IPS DF 6.9 (cell line): ENCODE data around the gene DOCK10.
A peak's percentile ranks its signal among the peaks of the same experiment; 100 is the strongest.

Experiments used
- DNase-seq: peaks from one replicate; pipeline ENCODE4 v3.0.0-alpha.2; 2013; ENCODE audit warnings: low read depth, low spot score
- H3K27ac ChIP-seq: one replicate; pipeline ENCODE4 v1.5.1; 2013; ENCODE audit warnings: low read length, control low read depth
- H3K27me3 ChIP-seq: 2 replicates; pipeline ENCODE4 v1.6.1; 2013; ENCODE audit warnings: mild to moderate bottlenecking, low read length; ENCODE audit not compliant: control insufficient read depth, insufficient read depth
- H3K36me3 ChIP-seq: 2 replicates; pipeline ENCODE4 v1.6.1; 2013; ENCODE audit warnings: low read length; ENCODE audit not compliant: control insufficient read depth, insufficient read depth
- H3K4me1 ChIP-seq: 2 replicates; pipeline ENCODE4 v1.6.1; 2013; ENCODE audit warnings: low read length; ENCODE audit not compliant: control insufficient read depth, insufficient read depth
- H3K4me3 ChIP-seq: 2 replicates; pipeline ENCODE4 v1.5.1; 2013; ENCODE audit warnings: mild to moderate bottlenecking, low read length
- H3K9me3 ChIP-seq: 2 replicates; pipeline ENCODE4 v1.6.1; 2013; ENCODE audit warnings: low read length, inconsistent platforms; ENCODE audit not compliant: control insufficient read depth, insufficient read depth
- WGBS: extraction: QIAGEN DNeasy Blood & Tissue Kit; methylation state at CpG from one replicate; pipeline ENCODE4 v1.1.7; 2013; ENCODE audit warnings: mixed read lengths, missing lambda C conversion rate; ENCODE audit not compliant: insufficient read length, insufficient coverage; 5-methylcytosine and 5-hydroxymethylcytosine counted together

The DOCK10 gene

GRCh38 chr2:225042800-225043167 lies 516 bp upstream of the DOCK10 start:
- WGBS, result no CpG with 5 or more reads among the region's 13 CpGs
- H3K36me3 ChIP-seq, result no peaks in the 10 kb centered on the region
- H3K9me3 ChIP-seq, result no peaks in the 10 kb centered on the region
- peaks cover 35% of the 10 kb centered on the region for H3K27me3 ChIP-seq
- no peak overlapping the region for H3K27ac ChIP-seq
- no peak for DNase-seq
- H3K4me1 ChIP-seq, result no peaks in the 10 kb centered on the region
- peak overlapping the region; percentile 31; the same call in 1 of the 2 replicates for H3K4me3 ChIP-seq

GRCh38 chr2:225041207-225041850 lies 939 bp downstream of the DOCK10 start:
- Histone ChIP-seq H3K36me3 (no peaks in the 10 kb centered on the region), H3K9me3 (no peaks in the 10 kb centered on the region), H3K27ac (no peak overlapping the region), H3K27me3 (peaks cover 35% of the 10 kb centered on the region), H3K4me1 (no peaks in the 10 kb centered on the region), H3K4me3 (peak overlapping the region; percentile 31; the same call in 1 of the 2 replicates)
- no peak for DNase-seq
- WGBS, result no CpG with 5 or more reads among the region's 27 CpGs

GRCh38 chr2:225040856-225041206 lies 1.4 kb downstream of the DOCK10 start:
- WGBS, result no CpG with 5 or more reads among the region's 9 CpGs

GRCh38 chr2:225040142-225040541 lies 2.1 kb downstream of the DOCK10 start:
- Histone ChIP-seq H3K4me3 (no peak overlapping the region), H3K27ac (no peak overlapping the region), H3K4me1 (no peaks in the 10 kb centered on the region), H3K27me3 (peaks cover 35% of the 10 kb centered on the region), H3K36me3 (no peaks in the 10 kb centered on the region), H3K9me3 (no peaks in the 10 kb centered on the region)
- DNase-seq, result no peak
- no CpG with 5 or more reads among the region's 5 CpGs for WGBS

More at GRCh38 chr2:225040856-225041206, 1.4 kb downstream of the DOCK10 start:
- Histone ChIP-seq H3K27ac (no peak overlapping the region), H3K27me3 (peaks cover 35% of the 10 kb centered on the region), H3K4me1 (no peaks in the 10 kb centered on the region), H3K36me3 (no peaks in the 10 kb centered on the region), H3K9me3 (no peaks in the 10 kb centered on the region), H3K4me3 (no peak overlapping the region)
- no peak for DNase-seq

GRCh38 chr2:225038231-225038523 lies 4.1 kb downstream of the DOCK10 start:
- no CpG with 5 or more reads among the region's 3 CpGs for WGBS
- H3K27ac ChIP-seq, result no peak overlapping the region
- peaks cover 22% of the 10 kb centered on the region for H3K27me3 ChIP-seq
- no peaks in the 10 kb centered on the region for H3K36me3 ChIP-seq
- no peak overlapping the region for H3K4me3 ChIP-seq
- no peaks in the 10 kb centered on the region for H3K9me3 ChIP-seq
- no peaks in the 10 kb centered on the region for H3K4me1 ChIP-seq
- no peak for DNase-seq

GRCh38 chr2:225037415-225038230 lies 4.6 kb downstream of the DOCK10 start:
- Histone ChIP-seq H3K4me3 (no peak overlapping the region), H3K4me1 (no peaks in the 10 kb centered on the region), H3K36me3 (no peaks in the 10 kb centered on the region), H3K27ac (no peak overlapping the region), H3K27me3 (peaks cover 17% of the 10 kb centered on the region; the same call in 1 of the 2 replicates), H3K9me3 (no peaks in the 10 kb centered on the region)
- WGBS, result no CpG with 5 or more reads among the region's 5 CpGs
- no peak for DNase-seq

GRCh38 chr2:225036431-225036830 lies 5.8 kb downstream of the DOCK10 start:
- DNase-seq, result no peak
- no peak overlapping the region for H3K27ac ChIP-seq
- peaks cover 9% of the 10 kb centered on the region; the same call in 1 of the 2 replicates for H3K27me3 ChIP-seq
- no peaks in the 10 kb centered on the region for H3K4me1 ChIP-seq
- no CpG with 5 or more reads among the region's 1 CpG for WGBS
- no peak overlapping the region for H3K4me3 ChIP-seq
- no peaks in the 10 kb centered on the region for H3K36me3 ChIP-seq
- no peaks in the 10 kb centered on the region for H3K9me3 ChIP-seq

GRCh38 chr2:225033440-225034318 lies 8.6 kb downstream of the DOCK10 start:
- H3K9me3 ChIP-seq, result no peaks in the 10 kb centered on the region
- H3K27ac ChIP-seq, result no peak overlapping the region
- no peak overlapping the region for H3K4me3 ChIP-seq
- no peaks in the 10 kb centered on the region for H3K27me3 ChIP-seq
- H3K4me1 ChIP-seq, result no peaks in the 10 kb centered on the region
- no peaks in the 10 kb centered on the region for H3K36me3 ChIP-seq
- DNase-seq, result no peak
- no CpG with 5 or more reads among the region's 6 CpGs for WGBS

GRCh38 chr2:225032246-225032645 lies 10.0 kb downstream of the DOCK10 start:
- no peaks in the 10 kb centered on the region for H3K36me3 ChIP-seq
- no peaks in the 10 kb centered on the region for H3K27me3 ChIP-seq
- no peaks in the 10 kb centered on the region for H3K9me3 ChIP-seq
- no peak overlapping the region for H3K27ac ChIP-seq
- H3K4me3 ChIP-seq, result no peak overlapping the region
- H3K4me1 ChIP-seq, result no peaks in the 10 kb centered on the region
- no peak for DNase-seq

- no peaks in the 10 kb centered on the region for H3K9me3 ChIP-seq
- H3K36me3 ChIP-seq, result no peaks in the 10 kb centered on the region
- H3K4me1 ChIP-seq, result no peaks in the 10 kb centered on the region
- H3K27me3 ChIP-seq, result no peaks in the 10 kb centered on the region
- no peak overlapping the region for H3K4me3 ChIP-seq
- WGBS, result no CpG with 5 or more reads among the region's 4 CpGs
- H3K27ac ChIP-seq, result no peak overlapping the region
- DNase-seq, result no peak
Observed at GRCh38 chr2:225031599-225031998, 10.7 kb downstream of the DOCK10 start.
